A549 (cell line): ENCODE measurements around the gene ABCF3. TPM values are rescaled to one million over a fixed set of nuclear protein-coding genes. Genes with fewer than 3 reads are reported as not detected.

ENCODE experiments used
- ATAC-seq, 2 experiments: fragments of 200-7000 bp in 1 of 2; fragments of >200 bp in 1 of 2; cut with Nextera tagmentation in 1 of 2; cut with Tn5 transposase in 1 of 2; 3 replicates each; pipeline versions ENCODE4 v1.8.0 to v1.9.1; 2018 to 2020; ENCODE audit warnings: mild to moderate bottlenecking in 1 of 2, moderate library complexity in 1 of 2
- CTCF ChIA-PET: fragments of 300-600 bp; sonication (Branson Sonifier 250); formaldehyde crosslinking; extraction: SDS; loops from one replicate; lab custom pipeline; 2021; ENCODE audit warnings: antibody characterized with exemption, inconsistent platforms; lab: Yijun Ruan, JAX
- POLR2A ChIA-PET: fragments of 350-600 bp; formaldehyde crosslinking; extraction: SDS; loops from one replicate; lab custom pipeline; 2021; ENCODE audit warnings: antibody characterized with exemption, inconsistent platforms; lab: Yijun Ruan, JAX
- DNase-seq, 2 experiments: peaks; one replicate each; pipeline versions ENCODE4 v3.0.0 to v3.0.0-alpha.2; 2011 to 2016; ENCODE audit warnings: low read depth in 1 of 2, low spot score in 1 of 2
- FAIRE-seq: peaks from 2 replicates; lab custom pipeline; 2011; peaks lifted over from hg19 to GRCh38; lab: Jason Lieb, UNC
- H3K27ac ChIP-seq, 2 experiments: fragments of >200 bp; sonication (Bioruptor Twin); formaldehyde crosslinking; 3 replicates each; pipeline ENCODE4 v1.5.1; 2016 to 2017
- H3K4me1 ChIP-seq: fragments of >200 bp; sonication (Bioruptor Twin); formaldehyde crosslinking; 3 replicates; pipeline ENCODE4 v1.6.1; 2016
- H3K4me2 ChIP-seq: fragments of >200 bp; sonication (Bioruptor Twin); formaldehyde crosslinking; 3 replicates; pipeline ENCODE4 v1.6.1; 2016
- H3K4me3 ChIP-seq: fragments of >200 bp; sonication (Bioruptor Twin); formaldehyde crosslinking; 3 replicates; pipeline ENCODE4 v1.5.1; 2016
- H3K9me3 ChIP-seq: fragments of >200 bp; sonication (Bioruptor Twin); formaldehyde crosslinking; 3 replicates; pipeline ENCODE4 v1.6.1; 2016
- CHD2 ChIP-seq: fragments of 150-350 bp; IDR thresholded peaks from 2 replicates; pipeline ENCODE4 v1.6.1; 2014; ENCODE audit warnings: low read length; ENCODE audit not compliant: partially characterized antibody
- CHD4 ChIP-seq: fragments of 200-600 bp; sonication (generic); IDR thresholded peaks from 2 replicates; pipeline ENCODE4 v1.6.1; 2016; ENCODE audit warnings: antibody characterized with exemption, mild to moderate bottlenecking, borderline replicate concordance
- EHF ChIP-seq: fragments of 250-450 bp; sonication (Bioruptor Pico); IDR thresholded peaks from 2 replicates; pipeline ENCODE4 v1.5.0; 2020; ENCODE audit warnings: mild to moderate bottlenecking
- EHMT2 ChIP-seq: fragments of 200-600 bp; sonication (generic); IDR thresholded peaks from 2 replicates; pipeline ENCODE4 v1.6.1; 2016; ENCODE audit warnings: antibody characterized with exemption, low read depth, mild to moderate bottlenecking, moderate library complexity
- EP300 ChIP-seq, 2 experiments: fragments of >200 bp; sonication (Bioruptor Twin); formaldehyde crosslinking; IDR thresholded peaks; 2 replicates in 1 of 2; 3 replicates in 1 of 2; pipeline ENCODE4 v1.6.1; 2016 to 2017
- FOXS1 ChIP-seq: fragments of 250-450 bp; sonication (Bioruptor Pico); IDR thresholded peaks from 2 replicates; pipeline ENCODE4 v1.5.0; 2020; ENCODE audit warnings: mild to moderate bottlenecking, moderate library complexity
- GATA3 ChIP-seq: IDR thresholded peaks from 2 replicates; pipeline ENCODE4 v1.6.1; 2012; ENCODE audit warnings: borderline replicate concordance
- HMGXB4 ChIP-seq: fragments of 250-450 bp; sonication (Bioruptor Pico); IDR thresholded peaks from 2 replicates; pipeline ENCODE4 v1.5.0; 2021; ENCODE audit warnings: mild to moderate bottlenecking, moderate library complexity, borderline replicate concordance
- HOXB13 ChIP-seq: fragments of 250-450 bp; sonication (Bioruptor Pico); IDR thresholded peaks from 2 replicates; pipeline ENCODE4 v1.5.0; 2020; ENCODE audit warnings: low read depth, mild to moderate bottlenecking, moderate library complexity
- JUNB ChIP-seq: fragments of >200 bp; sonication (Bioruptor Twin); formaldehyde crosslinking; IDR thresholded peaks from 2 replicates; pipeline ENCODE4 v1.6.1; 2016
- KDM1A ChIP-seq: fragments of 200-600 bp; sonication (generic); IDR thresholded peaks from 2 replicates; pipeline ENCODE4 v1.6.1; 2016; ENCODE audit warnings: low read depth, mild to moderate bottlenecking
- KDM5A ChIP-seq: fragments of 200-600 bp; sonication (generic); IDR thresholded peaks from 2 replicates; pipeline ENCODE4 v1.6.1; 2016; ENCODE audit warnings: antibody characterized with exemption, mild to moderate bottlenecking
- MAX ChIP-seq: IDR thresholded peaks from 2 replicates; pipeline ENCODE4 v1.6.1; 2012
- MAZ ChIP-seq: fragments of 150-350 bp; IDR thresholded peaks from 2 replicates; pipeline ENCODE4 v1.6.1; 2014; ENCODE audit warnings: antibody characterized with exemption, low read depth, low read length, borderline replicate concordance
- NPAS2 ChIP-seq: fragments of 250-450 bp; sonication (Bioruptor Pico); IDR thresholded peaks from 2 replicates; pipeline ENCODE4 v1.8.0; 2022; ENCODE audit warnings: mild to moderate bottlenecking, moderate library complexity, borderline replicate concordance
- NR3C1 ChIP-seq: fragments of >200 bp; sonication (Bioruptor Twin); formaldehyde crosslinking; IDR thresholded peaks from 3 replicates; pipeline ENCODE4 v1.6.1; 2017
- POLR2AphosphoS2 ChIP-seq: conservative IDR thresholded peaks from 2 replicates; pipeline ENCODE4 v1.6.1; 2012; ENCODE audit warnings: low read length, improper control_type of control experiment, inconsistent platforms
- RCOR1 ChIP-seq: fragments of 150-350 bp; IDR thresholded peaks from 2 replicates; pipeline ENCODE4 v1.6.1; 2014; ENCODE audit warnings: antibody characterized with exemption, low read length, low read depth
- RFX5 ChIP-seq: fragments of 450-650 bp; IDR thresholded peaks from 2 replicates; pipeline ENCODE4 v1.7.1; 2014; ENCODE audit warnings: antibody characterized with exemption, mild to moderate bottlenecking, moderate library complexity
- RNF2 ChIP-seq: fragments of 200-600 bp; sonication (generic); IDR thresholded peaks from 2 replicates; pipeline ENCODE4 v1.6.1; 2016; ENCODE audit warnings: low read depth, mild to moderate bottlenecking, antibody characterized with exemption, moderate library complexity, borderline replicate concordance
- SREBF2 ChIP-seq: fragments of 450-650 bp; IDR thresholded peaks from 2 replicates; pipeline ENCODE4 v1.6.1; 2014; ENCODE audit warnings: mild to moderate bottlenecking, moderate library complexity
- ZFP36 ChIP-seq: fragments of 450-650 bp; IDR thresholded peaks from 2 replicates; pipeline ENCODE4 v1.6.1; 2014; ENCODE audit warnings: borderline replicate concordance; ENCODE audit not compliant: partially characterized antibody
- ZNF302 ChIP-seq: fragments of 250-450 bp; sonication (Bioruptor Pico); IDR thresholded peaks from 2 replicates; pipeline ENCODE4 v1.9.0; 2021; ENCODE audit warnings: inconsistent platforms, mild to moderate bottlenecking, moderate library complexity
- ZSCAN20 ChIP-seq: fragments of 250-450 bp; sonication (Bioruptor Pico); IDR thresholded peaks from 2 replicates; pipeline ENCODE4 v1.8.0; 2022; ENCODE audit warnings: mild to moderate bottlenecking, moderate library complexity
- WGBS: methylation state at CpG from one replicate; pipeline ENCODE4 v1.1.6; 2017; ENCODE audit errors: missing lambda C conversion rate; 5-methylcytosine and 5-hydroxymethylcytosine counted together
- polyA plus RNA-seq, 4 experiments: library from polyadenylated mRNA; depleted of rRNA in 3 of 4; stranded (reverse); fragments of >200 nt; fragmentation: RNase III in 1 of 4; extraction: RNeasy Plus Mini Kit Qiagen cat#74134 plus additional on column Dnase treatment in 1 of 4; gene quantifications; 2 replicates in 3 of 4; 3 replicates in 1 of 4; pipeline ENCODE4 v1.2.3, GENCODE V29; 2011 to 2017
- TF ChIP-seq, protein P1 (sequence below): fragments of 250-450 bp; sonication (Bioruptor Pico); IDR thresholded peaks from 2 replicates; pipeline ENCODE4 v1.5.0; 2020; ENCODE audit warnings: low read depth, mild to moderate bottlenecking, moderate library complexity

ABCF3 gene
- polyA plus RNA-seq, 2 of the 4 experiments (the other 2 are of a cell fraction), result 35.3 to 46.6 TPM

GRCh38 chr3:184172681-184173373 is 13.2 kb upstream of the ABCF3 start (continued):
- TF ChIP-seq, protein P1, sequence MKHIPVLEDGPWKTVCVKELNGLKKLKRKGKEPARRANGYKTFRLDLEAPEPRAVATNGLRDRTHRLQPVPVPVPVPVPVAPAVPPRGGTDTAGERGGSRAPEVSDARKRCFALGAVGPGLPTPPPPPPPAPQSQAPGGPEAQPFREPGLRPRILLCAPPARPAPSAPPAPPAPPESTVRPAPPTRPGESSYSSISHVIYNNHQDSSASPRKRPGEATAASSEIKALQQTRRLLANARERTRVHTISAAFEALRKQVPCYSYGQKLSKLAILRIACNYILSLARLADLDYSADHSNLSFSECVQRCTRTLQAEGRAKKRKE, result no peak
- no peak for TF ChIP-seq CHD4
- no peak for TF ChIP-seq POLR2AphosphoS2
- TF ChIP-seq, all 56 proteins: peak for 0

GRCh38 chr3:184173374-184173722 is 12.7 kb upstream of the ABCF3 start:
- WGBS, result 86% methylated on average over 2 of the region's 2 CpGs
- ATAC-seq (no peak), DNase-seq (no peak), FAIRE-seq (no peak)
- H3K9me3 ChIP-seq, result no peaks in the 10 kb centered on the region
- CTCF ChIA-PET, result interaction anchor here (0.6 to 1.8 kb wide), 5 partner anchors 8 to 87 kb away, joined by 3 to 5 read pairs (median 3); partner anchors contain the start of genes DVL3 and EEF1AKMT4
- no peak overlapping the region for H3K4me2 ChIP-seq
- no peak overlapping the region for H3K4me3 ChIP-seq
- H3K27ac ChIP-seq, result no peak overlapping the region
- H3K4me1 ChIP-seq, result peaks cover 15% of the 10 kb centered on the region
- TF ChIP-seq EP300 (IDR thresholded peaks at IDR 0.05) (no peak), HOXB13 (CRISPR knock-in tag) (no peak), CHD2 (no peak), EHMT2 (no peak), KDM1A (no peak), NR3C1 (no peak), JUNB (no peak), RNF2 (no peak), ZSCAN20 (CRISPR knock-in tag) (no peak), RFX5 (no peak), NPAS2 (no peak), MAZ (no peak), SREBF2 (no peak), EHF (no peak), HMGXB4 (CRISPR knock-in tag) (no peak)
- TF ChIP-seq, all 56 proteins: peak for 0
- POLR2A ChIA-PET, result no interaction called here

DNA sequence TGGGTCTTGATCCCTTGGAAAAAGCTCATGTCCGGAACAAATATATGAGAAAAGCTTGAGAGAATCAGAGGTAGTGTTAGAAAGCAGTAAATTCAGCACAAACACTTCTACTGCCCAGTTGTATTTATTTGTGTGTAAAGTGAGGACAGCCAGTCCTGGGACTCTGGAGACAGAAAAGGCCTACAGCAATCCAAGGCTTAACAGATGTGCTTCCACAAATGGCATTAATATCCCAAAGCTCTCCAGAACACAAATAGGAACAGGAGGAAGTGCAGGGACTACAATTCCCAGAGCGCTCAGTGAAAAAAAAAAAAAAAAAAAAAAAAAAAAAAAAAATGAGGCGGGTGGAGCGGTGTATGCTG is 11.7 kb upstream of the ABCF3 start:
- WGBS, result 24% methylated on average over 4 of the region's 4 CpGs
- H3K4me1 ChIP-seq, result peaks cover 15% of the 10 kb centered on the region
- no peak for TF ChIP-seq GATA3
- TF ChIP-seq, protein P1, result no peak
- TF ChIP-seq KDM5A, result no peak
- TF ChIP-seq ZNF302 (CRISPR knock-in tag), result no peak
- no peak for TF ChIP-seq FOXS1 (CRISPR knock-in tag)
- TF ChIP-seq ZFP36, result no peak
- TF ChIP-seq RCOR1, result no peak
- TF ChIP-seq MAX, result no peak
- H3K27ac ChIP-seq, result no peak overlapping the region
- H3K4me2 ChIP-seq, result peak overlapping the region; percentile 42; the same call in 2 of the 3 replicates
- CTCF ChIA-PET, result interaction anchor here (1.0 kb wide), 1 partner anchor 19 kb away, joined by 3 read pairs; the partner anchor contains the start of gene DVL3
- FAIRE-seq (no peak), ATAC-seq (no peak), DNase-seq (no peak)
- POLR2A ChIA-PET, result interaction anchor here (0.6 to 1.1 kb wide), 2 partner anchors 11 to 20 kb away, joined by 4 to 5 read pairs; partner anchors contain the start of gene ABCF3
- H3K9me3 ChIP-seq, result no peaks in the 10 kb centered on the region
- no peak overlapping the region for H3K4me3 ChIP-seq
